ENCODE results near the gene LRRC45.

GRCh38 chr17:82031885-82032627 lies 9.0 kb downstream of the LRRC45 start:
- no peak for TF ChIP-seq CTCF (conservative IDR thresholded peaks at IDR 0.05; ENCODE audit: low read depth, low read length)
- TF ChIP-seq NFE2L2 (IDR thresholded peaks at IDR 0.05; ENCODE audit: low read depth, low read length), result no peak
- TF ChIP-seq POLR2A (IDR thresholded peaks at IDR 0.05; ENCODE audit: low read depth, low read length), result no peak
- TF ChIP-seq RAD21 (IDR thresholded peaks at IDR 0.05; ENCODE audit: low read length), result no peak
- TF ChIP-seq BHLHE40 (IDR thresholded peaks at IDR 0.05; ENCODE audit: low read depth, low read length), result no peak
- no peak for TF ChIP-seq FOS (IDR thresholded peaks at IDR 0.05; ENCODE audit: low read depth, low read length)
- TF ChIP-seq CHD1 (IDR thresholded peaks at IDR 0.05; ENCODE audit: low read depth, low read length), result no peak
- TF ChIP-seq ELK1 (IDR thresholded peaks at IDR 0.05; ENCODE audit: borderline replicate concordance, low read depth, low read length), result no peak

Measured in IMR-90 (cell line).